WTC11 (cell line): Measurements from ENCODE around the gene KCNH6. TPM values are rescaled to one million over a fixed set of nuclear protein-coding genes. Genes with fewer than 3 reads are reported as not detected.

ENCODE experiments used
- ATAC-seq: fragments of 200-7000 bp; cut with Tn5 transposase; 2 replicates; pipeline ENCODE4 v1.10.0; 2021; ENCODE audit warnings: mild to moderate bottlenecking, moderate library complexity
- CTCF ChIA-PET: fragments of 300-600 bp; sonication (Branson Sonifier 250); formaldehyde crosslinking; loops from one replicate; lab custom pipeline; 2021; ENCODE audit warnings: antibody characterized with exemption; lab: Charles Lee
- POLR2A ChIA-PET: fragments of 350-600 bp; sonication (Branson Sonifier 250); formaldehyde crosslinking; loops from one replicate; lab custom pipeline; 2021; ENCODE audit warnings: antibody characterized with exemption; lab: Charles Lee
- DNase-seq: peaks from one replicate; pipeline ENCODE4 v3.0.0; 2021; ENCODE audit warnings: low spot score
- H3K27ac Mint-ChIP-seq: 2 replicates; pipeline ENCODE4 v1.8.0; 2021; ENCODE audit warnings: mixed read lengths
- H3K27me3 Mint-ChIP-seq: 2 replicates; pipeline ENCODE4 v1.8.0; 2021; ENCODE audit warnings: low read depth, mild to moderate bottlenecking, moderate library complexity, mixed read lengths
- H3K36me3 Mint-ChIP-seq: 2 replicates; pipeline ENCODE4 v1.8.0; 2021; ENCODE audit warnings: mixed read lengths
- H3K4me1 Mint-ChIP-seq: 2 replicates; pipeline ENCODE4 v1.8.0; 2022; ENCODE audit warnings: mixed read lengths
- H3K4me3 Mint-ChIP-seq: 2 replicates; pipeline ENCODE4 v1.8.0; 2021; ENCODE audit warnings: mild to moderate bottlenecking, moderate library complexity, mixed read lengths
- H3K9me3 Mint-ChIP-seq: 2 replicates; pipeline ENCODE4 v1.8.0; 2021; ENCODE audit warnings: mixed read lengths
- CDX4 ChIP-seq: fragments of 250-450 bp; sonication (Bioruptor Pico); IDR thresholded peaks from 2 replicates; pipeline ENCODE4 v1.9.0; 2021; ENCODE audit warnings: moderate library complexity, mild to moderate bottlenecking, inconsistent platforms, borderline replicate concordance
- CREM ChIP-seq: sonication (generic); formaldehyde crosslinking; IDR thresholded peaks from 2 replicates; pipeline ENCODE4 v1.8.1; 2022; ENCODE audit warnings: mild to moderate bottlenecking, missing genetic modification reagents, moderate library complexity
- ELF4 ChIP-seq: sonication (generic); formaldehyde crosslinking; IDR thresholded peaks from 2 replicates; pipeline ENCODE4 v1.8.1; 2022; ENCODE audit warnings: low read depth, mild to moderate bottlenecking, moderate library complexity, missing genetic modification reagents
- GABPB1 ChIP-seq: sonication (generic); formaldehyde crosslinking; IDR thresholded peaks from 2 replicates; pipeline ENCODE4 v1.8.1; 2023; ENCODE audit warnings: mild to moderate bottlenecking, missing genetic modification reagents
- IRF2 ChIP-seq: sonication (generic); formaldehyde crosslinking; IDR thresholded peaks from 2 replicates; pipeline ENCODE4 v1.8.0; 2022; ENCODE audit warnings: low read depth, missing genetic modification reagents, borderline replicate concordance
- JUN ChIP-seq: sonication (generic); formaldehyde crosslinking; IDR thresholded peaks from 2 replicates; pipeline ENCODE4 v1.8.0; 2023; ENCODE audit warnings: mild to moderate bottlenecking, missing genetic modification reagents
- MXD4 ChIP-seq: fragments of 250-450 bp; sonication (Bioruptor Pico); IDR thresholded peaks from 2 replicates; pipeline ENCODE4 v1.8.0; 2021; ENCODE audit warnings: mild to moderate bottlenecking, moderate library complexity, borderline replicate concordance
- SP1 ChIP-seq: sonication (generic); formaldehyde crosslinking; conservative IDR thresholded peaks from 2 replicates; pipeline ENCODE4 v1.8.1; 2022; ENCODE audit warnings: missing genetic modification reagents
- USF1 ChIP-seq: sonication (generic); formaldehyde crosslinking; IDR thresholded peaks from 2 replicates; pipeline ENCODE4 v1.8.0; 2022; ENCODE audit warnings: mild to moderate bottlenecking, missing genetic modification reagents
- ZBTB21 ChIP-seq: sonication (generic); formaldehyde crosslinking; IDR thresholded peaks from 2 replicates; pipeline ENCODE4 v1.8.1; 2023; ENCODE audit warnings: mild to moderate bottlenecking, missing genetic modification reagents, borderline replicate concordance
- ZBTB43 ChIP-seq: sonication (generic); formaldehyde crosslinking; IDR thresholded peaks from 2 replicates; pipeline ENCODE4 v1.8.1; 2023; ENCODE audit warnings: mild to moderate bottlenecking, missing genetic modification reagents
- ZNF121 ChIP-seq: sonication (generic); formaldehyde crosslinking; IDR thresholded peaks from 2 replicates; pipeline ENCODE4 v1.8.0; 2023; ENCODE audit warnings: missing genetic modification reagents
- ZNF532 ChIP-seq: fragments of 250-450 bp; sonication (Bioruptor Pico); IDR thresholded peaks from 2 replicates; pipeline ENCODE4 v1.9.0; 2021; ENCODE audit warnings: mild to moderate bottlenecking, borderline replicate concordance
- total RNA-seq: library from RNA; stranded (reverse); gene quantifications from 3 replicates; pipeline ENCODE4 v1.2.3, GENCODE V29; 2021
- TF ChIP-seq, protein P1 (sequence below): sonication (generic); formaldehyde crosslinking; IDR thresholded peaks from 2 replicates; pipeline ENCODE4 v1.8.0; 2022; ENCODE audit warnings: missing genetic modification reagents
- TF ChIP-seq, protein P2 (sequence below): sonication (generic); formaldehyde crosslinking; IDR thresholded peaks from 2 replicates; pipeline ENCODE4 v1.8.0; 2022; ENCODE audit warnings: mild to moderate bottlenecking, missing genetic modification reagents
- TF ChIP-seq, protein P3 (sequence below): sonication (generic); formaldehyde crosslinking; IDR thresholded peaks from 2 replicates; pipeline ENCODE4 v1.8.1; 2023; ENCODE audit warnings: mild to moderate bottlenecking, missing genetic modification reagents, moderate library complexity
- TF ChIP-seq, protein P4 (sequence below): fragments of 250-450 bp; sonication (Bioruptor Pico); IDR thresholded peaks from 2 replicates; pipeline ENCODE4 v2.1.2; 2022; ENCODE audit warnings: mild to moderate bottlenecking, moderate library complexity
- TF ChIP-seq, protein P5 (sequence below): fragments of 250-450 bp; sonication (Bioruptor Pico); IDR thresholded peaks from 2 replicates; pipeline ENCODE4 v1.9.0; 2021; ENCODE audit warnings: mild to moderate bottlenecking

Gene KCNH6
- total RNA-seq, 1 experiment from 2014 or later: 2.1 TPM

DNA sequence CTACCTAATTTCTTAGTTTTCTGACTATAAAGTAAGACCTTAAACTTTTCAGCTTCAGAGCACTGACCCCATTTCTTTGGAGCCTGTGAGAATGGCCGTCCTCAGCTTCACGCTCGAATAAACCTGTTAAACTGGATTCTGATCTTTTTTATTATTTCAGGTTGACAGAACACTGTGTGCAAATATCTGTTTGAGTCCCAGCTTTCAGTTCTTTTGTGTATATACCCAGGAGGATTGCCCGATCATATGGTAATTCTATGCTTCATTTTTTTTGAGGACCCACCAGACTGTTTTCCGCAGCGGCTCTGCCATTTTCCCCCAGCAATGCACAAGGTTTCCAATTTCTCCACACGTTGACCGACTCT is 19.8 kb upstream of the KCNH6 start (continued):
- TF ChIP-seq, protein P1, sequence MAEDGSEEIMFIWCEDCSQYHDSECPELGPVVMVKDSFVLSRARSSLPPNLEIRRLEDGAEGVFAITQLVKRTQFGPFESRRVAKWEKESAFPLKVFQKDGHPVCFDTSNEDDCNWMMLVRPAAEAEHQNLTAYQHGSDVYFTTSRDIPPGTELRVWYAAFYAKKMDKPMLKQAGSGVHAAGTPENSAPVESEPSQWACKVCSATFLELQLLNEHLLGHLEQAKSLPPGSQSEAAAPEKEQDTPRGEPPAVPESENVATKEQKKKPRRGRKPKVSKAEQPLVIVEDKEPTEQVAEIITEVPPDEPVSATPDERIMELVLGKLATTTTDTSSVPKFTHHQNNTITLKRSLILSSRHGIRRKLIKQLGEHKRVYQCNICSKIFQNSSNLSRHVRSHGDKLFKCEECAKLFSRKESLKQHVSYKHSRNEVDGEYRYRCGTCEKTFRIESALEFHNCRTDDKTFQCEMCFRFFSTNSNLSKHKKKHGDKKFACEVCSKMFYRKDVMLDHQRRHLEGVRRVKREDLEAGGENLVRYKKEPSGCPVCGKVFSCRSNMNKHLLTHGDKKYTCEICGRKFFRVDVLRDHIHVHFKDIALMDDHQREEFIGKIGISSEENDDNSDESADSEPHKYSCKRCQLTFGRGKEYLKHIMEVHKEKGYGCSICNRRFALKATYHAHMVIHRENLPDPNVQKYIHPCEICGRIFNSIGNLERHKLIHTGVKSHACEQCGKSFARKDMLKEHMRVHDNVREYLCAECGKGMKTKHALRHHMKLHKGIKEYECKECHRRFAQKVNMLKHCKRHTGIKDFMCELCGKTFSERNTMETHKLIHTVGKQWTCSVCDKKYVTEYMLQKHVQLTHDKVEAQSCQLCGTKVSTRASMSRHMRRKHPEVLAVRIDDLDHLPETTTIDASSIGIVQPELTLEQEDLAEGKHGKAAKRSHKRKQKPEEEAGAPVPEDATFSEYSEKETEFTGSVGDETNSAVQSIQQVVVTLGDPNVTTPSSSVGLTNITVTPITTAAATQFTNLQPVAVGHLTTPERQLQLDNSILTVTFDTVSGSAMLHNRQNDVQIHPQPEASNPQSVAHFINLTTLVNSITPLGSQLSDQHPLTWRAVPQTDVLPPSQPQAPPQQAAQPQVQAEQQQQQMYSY (CRISPR knock-in tag): no peak
- no peak for TF ChIP-seq CDX4 (CRISPR knock-in tag)

DNA sequence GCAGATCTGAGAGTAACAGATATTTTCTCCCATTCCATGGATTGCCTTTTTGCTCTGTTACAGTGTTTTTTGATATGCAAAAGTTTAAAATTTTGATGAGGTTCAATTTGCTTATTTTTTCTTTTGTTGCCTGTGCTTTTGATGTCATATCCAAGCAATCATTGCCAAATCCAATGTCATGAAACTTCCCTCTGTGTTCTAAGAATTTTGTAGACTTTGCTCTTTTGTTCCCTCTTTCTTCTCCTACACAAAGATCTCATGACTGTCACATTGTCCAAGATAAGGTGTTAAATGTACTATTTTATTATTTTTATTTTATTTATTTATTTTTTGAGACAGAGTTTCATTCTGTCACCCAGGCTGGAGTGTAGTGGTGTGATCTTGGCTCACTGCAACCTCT is 18.9 kb upstream of the KCNH6 start:
- H3K27me3 Mint-ChIP-seq: peaks cover 12% of the 10 kb centered on the region
- H3K4me1 Mint-ChIP-seq: no peaks in the 10 kb centered on the region

DNA sequence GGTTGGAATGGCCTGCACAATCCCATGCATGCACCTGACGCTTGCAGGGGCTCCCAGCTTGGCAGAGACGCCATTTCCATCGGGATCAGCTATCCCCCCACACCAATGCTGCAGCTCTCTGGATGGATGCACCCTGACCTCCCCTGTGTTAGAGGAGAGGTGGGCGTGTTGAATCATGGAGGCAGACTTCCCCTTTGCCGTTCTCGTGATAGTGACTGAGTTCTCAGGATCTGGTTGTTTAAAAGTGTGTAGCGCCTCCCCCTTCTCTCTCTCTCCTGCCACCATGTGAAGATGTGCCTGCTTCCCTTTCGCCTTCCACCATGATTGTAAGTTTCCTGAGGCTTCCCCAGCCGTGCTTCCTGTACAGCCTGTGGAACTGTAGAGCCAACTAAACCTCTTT is 17.8 kb upstream of the KCNH6 start:
- ChIA-PET POLR2A (no interaction called here), CTCF (interaction anchor here (0.7 to 0.9 kb wide), 2 partner anchors 8 to 80 kb away, joined by 3 read pairs; no protein-coding TSS in a partner anchor)
- Mint-ChIP-seq H3K27me3 (peaks cover 12% of the 10 kb centered on the region), H3K4me3 (no peak overlapping the region), H3K4me1 (no peaks in the 10 kb centered on the region), H3K27ac (no peak overlapping the region), H3K9me3 (peaks cover 17% of the 10 kb centered on the region), H3K36me3 (no peaks in the 10 kb centered on the region; the same call in 1 of the 2 replicates)
- DNase-seq (no peak), ATAC-seq (no peak)
- TF ChIP-seq GABPB1: no peak
- no peak for TF ChIP-seq MXD4 (CRISPR knock-in tag)
- TF ChIP-seq, protein P2, sequence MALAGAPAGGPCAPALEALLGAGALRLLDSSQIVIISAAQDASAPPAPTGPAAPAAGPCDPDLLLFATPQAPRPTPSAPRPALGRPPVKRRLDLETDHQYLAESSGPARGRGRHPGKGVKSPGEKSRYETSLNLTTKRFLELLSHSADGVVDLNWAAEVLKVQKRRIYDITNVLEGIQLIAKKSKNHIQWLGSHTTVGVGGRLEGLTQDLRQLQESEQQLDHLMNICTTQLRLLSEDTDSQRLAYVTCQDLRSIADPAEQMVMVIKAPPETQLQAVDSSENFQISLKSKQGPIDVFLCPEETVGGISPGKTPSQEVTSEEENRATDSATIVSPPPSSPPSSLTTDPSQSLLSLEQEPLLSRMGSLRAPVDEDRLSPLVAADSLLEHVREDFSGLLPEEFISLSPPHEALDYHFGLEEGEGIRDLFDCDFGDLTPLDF (CRISPR knock-in tag): no peak
- no peak for TF ChIP-seq ZNF532 (CRISPR knock-in tag)
- no peak for TF ChIP-seq ZBTB21
- TF ChIP-seq USF1 (CRISPR knock-in tag): no peak
- TF ChIP-seq SP1 (CRISPR knock-in tag): no peak
- TF ChIP-seq, protein P3, sequence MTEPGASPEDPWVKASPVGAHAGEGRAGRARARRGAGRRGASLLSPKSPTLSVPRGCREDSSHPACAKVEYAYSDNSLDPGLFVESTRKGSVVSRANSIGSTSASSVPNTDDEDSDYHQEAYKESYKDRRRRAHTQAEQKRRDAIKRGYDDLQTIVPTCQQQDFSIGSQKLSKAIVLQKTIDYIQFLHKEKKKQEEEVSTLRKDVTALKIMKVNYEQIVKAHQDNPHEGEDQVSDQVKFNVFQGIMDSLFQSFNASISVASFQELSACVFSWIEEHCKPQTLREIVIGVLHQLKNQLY: no peak
- TF ChIP-seq ZBTB43 (CRISPR knock-in tag): no peak
- TF ChIP-seq, protein P4, sequence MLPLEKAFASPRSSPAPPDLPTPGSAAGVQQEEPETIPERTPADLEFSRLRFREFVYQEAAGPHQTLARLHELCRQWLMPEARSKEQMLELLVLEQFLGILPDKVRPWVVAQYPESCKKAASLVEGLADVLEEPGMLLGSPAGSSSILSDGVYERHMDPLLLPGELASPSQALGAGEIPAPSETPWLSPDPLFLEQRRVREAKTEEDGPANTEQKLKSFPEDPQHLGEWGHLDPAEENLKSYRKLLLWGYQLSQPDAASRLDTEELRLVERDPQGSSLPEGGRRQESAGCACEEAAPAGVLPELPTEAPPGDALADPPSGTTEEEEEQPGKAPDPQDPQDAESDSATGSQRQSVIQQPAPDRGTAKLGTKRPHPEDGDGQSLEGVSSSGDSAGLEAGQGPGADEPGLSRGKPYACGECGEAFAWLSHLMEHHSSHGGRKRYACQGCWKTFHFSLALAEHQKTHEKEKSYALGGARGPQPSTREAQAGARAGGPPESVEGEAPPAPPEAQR (CRISPR knock-in tag): no peak
- TF ChIP-seq CREM (CRISPR knock-in tag): no peak
- TF ChIP-seq ZNF121 (CRISPR knock-in tag): no peak

More for the DNA sequence above, 18.9 kb upstream of the KCNH6 start:
- no peak for TF ChIP-seq JUN (CRISPR knock-in tag)
- TF ChIP-seq IRF2 (CRISPR knock-in tag): no peak
- TF ChIP-seq, protein P5, sequence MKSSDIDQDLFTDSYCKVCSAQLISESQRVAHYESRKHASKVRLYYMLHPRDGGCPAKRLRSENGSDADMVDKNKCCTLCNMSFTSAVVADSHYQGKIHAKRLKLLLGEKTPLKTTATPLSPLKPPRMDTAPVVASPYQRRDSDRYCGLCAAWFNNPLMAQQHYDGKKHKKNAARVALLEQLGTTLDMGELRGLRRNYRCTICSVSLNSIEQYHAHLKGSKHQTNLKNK (CRISPR knock-in tag): no peak
- TF ChIP-seq ELF4: no peak
- Mint-ChIP-seq H3K9me3 (peaks cover 17% of the 10 kb centered on the region), H3K36me3 (no peaks in the 10 kb centered on the region; the same call in 1 of the 2 replicates), H3K4me3 (no peak overlapping the region), H3K27ac (no peak overlapping the region)
- no peak for ATAC-seq
- ChIA-PET POLR2A (no interaction called here), CTCF (interaction anchor here (2.0 kb wide), 1 partner anchor 78 kb away, joined by 11 read pairs; no protein-coding TSS in a partner anchor)
- DNase-seq: no peak
